HG03378 (cell line): ENCODE measurements around the gene STK25.
"Not testable (repeated sequence)": the region's sequence is repeated elsewhere in the genome, so short reads cannot be mapped to it uniquely, and the experiment has no call there.

ENCODE experiments used
- ATAC-seq: cut with Tn5 transposase; IDR thresholded peaks from one replicate; pipeline ENCODE4 v1.9.1; 2021; ENCODE audit warnings: mild to moderate bottlenecking, moderate library complexity; ENCODE audit not compliant: unreplicated experiment

STK25 gene

GRCh38 chr2:241468476-241468781 lies 40.0 kb downstream of the STK25 start:
- no peak for ATAC-seq

GRCh38 chr2:241467777-241468475 lies 40.5 kb downstream of the STK25 start:
- no peak for ATAC-seq

GRCh38 chr2:241466230-241466629 lies 42.2 kb downstream of the STK25 start:
- ATAC-seq, result no peak

- no peak for ATAC-seq
Observed at GRCh38 chr2:241465543-241465942, 42.8 kb downstream of the STK25 start.

- ATAC-seq, result no peak
Observed at GRCh38 chr2:241463276-241464135, 44.9 kb downstream of the STK25 start.

- ATAC-seq, result no peak
Observed at GRCh38 chr2:241461693-241462677, 46.4 kb downstream of the STK25 start.

GRCh38 chr2:241460631-241461030 lies 47.8 kb downstream of the STK25 start:
- ATAC-seq, result no peak

GRCh38 chr2:241459520-241459919 lies 48.9 kb downstream of the STK25 start:
- ATAC-seq, result no peak

GRCh38 chr2:241458687-241459086 lies 49.7 kb downstream of the STK25 start:
- no peak for ATAC-seq

- no peak for ATAC-seq
Observed at GRCh38 chr2:241456546-241456945, 51.8 kb downstream of the STK25 start.

GRCh38 chr2:241454837-241455485 lies 53.4 kb downstream of the STK25 start:
- no peak for ATAC-seq

- ATAC-seq, result not testable (repeated sequence)
Observed at GRCh38 chr2:241453919-241454318, 54.5 kb downstream of the STK25 start.

- ATAC-seq, result no peak
Observed at GRCh38 chr2:241451840-241452506, 56.4 kb downstream of the STK25 start.

GRCh38 chr2:241450092-241450491 lies 58.3 kb downstream of the STK25 start:
- ATAC-seq, result not testable (repeated sequence)

- ATAC-seq, result no peak
Observed at GRCh38 chr2:241445426-241445825, 63.0 kb downstream of the STK25 start.

GRCh38 chr2:241443486-241444223 lies 64.7 kb downstream of the STK25 start:
- ATAC-seq, result no peak
